CD4-positive, alpha-beta memory T cell (primary cell): Measurements from ENCODE around the gene AHSG. TPM values are rescaled to one million over a fixed set of nuclear protein-coding genes. Genes with fewer than 3 reads are reported as not detected.

Experiments
- CTCF ChIA-PET: fragments of 350-600 bp; sonication (Branson Sonifier 250); formaldehyde crosslinking; loops from one replicate; lab custom pipeline; 2021; ENCODE audit warnings: inconsistent platforms; ENCODE audit not compliant: partially characterized antibody; lab: Charles Lee
- POLR2A ChIA-PET: fragments of 350-600 bp; sonication (Branson Sonifier 250); formaldehyde crosslinking; loops from one replicate; lab custom pipeline; 2021; ENCODE audit not compliant: partially characterized antibody; lab: Charles Lee
- DNase-seq, 5 donors: peaks; one replicate each; pipeline versions ENCODE4 v3.0.0 to v3.0.0-alpha.2; 2020 to 2022; ENCODE audit warnings: mixed read lengths in 1 of 5
- H3K27ac ChIP-seq: one replicate; pipeline ENCODE4 v1.7.0; 2013; ENCODE audit warnings: low read depth, low read length
- H3K27me3 ChIP-seq: 2 replicates; pipeline ENCODE4 v1.7.0; 2013; ENCODE audit warnings: mild to moderate bottlenecking, low read length, moderate library complexity; ENCODE audit not compliant: insufficient read depth
- H3K36me3 ChIP-seq: 2 replicates; pipeline ENCODE4 v1.7.0; 2013; ENCODE audit warnings: mild to moderate bottlenecking, low read length, moderate library complexity; ENCODE audit not compliant: insufficient read depth
- H3K4me1 ChIP-seq: 2 replicates; pipeline ENCODE4 v1.7.0; 2013; ENCODE audit warnings: mild to moderate bottlenecking, low read length, moderate library complexity; ENCODE audit not compliant: insufficient read depth
- H3K4me3 ChIP-seq, 2 donors: one replicate each; pipeline ENCODE4 v1.7.0; 2013; ENCODE audit warnings: low read length in 2 of 2, mild to moderate bottlenecking in 1 of 2
- H3K9me3 ChIP-seq, 2 donors: one replicate each; pipeline ENCODE4 v1.7.0; 2013; ENCODE audit warnings: low read length in 2 of 2, control low read depth in 1 of 2; ENCODE audit not compliant: control insufficient read depth in 1 of 2
- H3K27ac Mint-ChIP-seq, 7 donors: one replicate each; pipeline ENCODE4 v1.8.0; 2020 to 2021; ENCODE audit warnings: mixed read lengths in 7 of 7, mild to moderate bottlenecking in 6 of 7, inconsistent platforms in 3 of 7, moderate library complexity in 3 of 7
- H3K27me3 Mint-ChIP-seq, 2 donors: one replicate each; pipeline ENCODE4 v1.8.0; 2020 to 2021; ENCODE audit warnings: mixed read lengths in 2 of 2
- H3K36me3 Mint-ChIP-seq, 2 donors: one replicate each; pipeline ENCODE4 v1.8.0; 2020 to 2021; ENCODE audit warnings: mixed read lengths in 2 of 2, inconsistent platforms in 1 of 2, mild to moderate bottlenecking in 1 of 2
- H3K4me1 Mint-ChIP-seq, 4 donors: one replicate each; pipeline ENCODE4 v1.8.0; 2020 to 2021; ENCODE audit warnings: mixed read lengths in 4 of 4, mild to moderate bottlenecking in 1 of 4
- H3K4me3 Mint-ChIP-seq, 8 donors: one replicate each; pipeline ENCODE4 v1.8.0; 2020 to 2021; ENCODE audit warnings: mixed read lengths in 8 of 8, mild to moderate bottlenecking in 7 of 8, moderate library complexity in 6 of 8, inconsistent platforms in 3 of 8
- H3K9me3 Mint-ChIP-seq, 8 donors: one replicate each; pipeline ENCODE4 v1.8.0; 2020 to 2021; ENCODE audit warnings: mixed read lengths in 8 of 8, mild to moderate bottlenecking in 5 of 8, inconsistent platforms in 3 of 8, moderate library complexity in 1 of 8
- intact Hi-C: fragments of 100-400 bp; cut with micrococcal nuclease; formaldehyde crosslinking; loops from one replicate; pipeline ENCODE4 v1.15.1; 2023
- polyA plus RNA-seq, 2 donors: library from polyadenylated mRNA; unstranded; fragments of 300-500 nt; fragmentation: Illumina TruSeq; gene quantifications; one replicate each; pipeline ENCODE4 v1.2.3, GENCODE V29; 2021
- total RNA-seq, 2 experiments: library from RNA; stranded (reverse); gene quantifications; one replicate each; pipeline ENCODE4 v1.2.3, GENCODE V29; 2021

AHSG gene
- total and polyA plus RNA-seq, 4 experiments from 2014 or later = not detected

GRCh38 chr3:186570096-186570940 is 42.5 kb upstream of the AHSG start, which contains the start of gene DNAJB11:
Gene DNAJB11 (plus strand): TSS chr3:186570720. CDS start chr3:186570898, 178 bp downstream.
- peak within 1 kb of the TSS; percentile 95 to 99 (median 98) for H3K27ac Mint-ChIP-seq
- H3K4me1 Mint-ChIP-seq = peaks cover 30 to 71% (median 45%) of the 10 kb centered on the region in 4 donors
- H3K9me3 Mint-ChIP-seq = peaks cover 0 to 2% (median 0%) of the 10 kb centered on the region in 8 donors
- peaks cover 7% of the 10 kb centered on the region for H3K36me3 ChIP-seq
- intact Hi-C loops = loop anchor here (1.0 to 2.0 kb wide), 4 partner anchors 20 to 984 kb away; partner anchors contain the start of genes EIF4A2, RFC4 and SENP2
- H3K9me3 ChIP-seq = no peaks in the 10 kb centered on the region
- peak within 1 kb of the TSS; percentile 89 to 100 (median 94) for H3K4me3 Mint-ChIP-seq
- no peaks in the 10 kb centered on the region for H3K27me3 Mint-ChIP-seq
- no peaks in the 10 kb centered on the region for H3K27me3 ChIP-seq
- peaks cover 15 to 44% of the 10 kb centered on the region in 2 donors for H3K36me3 Mint-ChIP-seq
- ChIA-PET CTCF (interaction anchor here (1.0 to 5.2 kb wide), 8 partner anchors 15 to 632 kb away, joined by 3 to 56 read pairs (median 4); partner anchors contain the start of genes EIF4A2 and TRA2B), POLR2A (interaction anchor here (0.6 to 8.5 kb wide), 20 partner anchors 9 to 1069 kb away, joined by 3 to 100 read pairs (median 4); partner anchors contain the start of genes EIF4A2, RPL39L, SENP2 and TRA2B)
- H3K4me3 ChIP-seq = peak within 1 kb of the TSS; percentile 71 to 93
- DNase-seq = peak; percentile 96 to 100 (median 99)
- peaks cover 37% of the 10 kb centered on the region for H3K4me1 ChIP-seq
- H3K27ac ChIP-seq = peak within 1 kb of the TSS; percentile 91

DNA sequence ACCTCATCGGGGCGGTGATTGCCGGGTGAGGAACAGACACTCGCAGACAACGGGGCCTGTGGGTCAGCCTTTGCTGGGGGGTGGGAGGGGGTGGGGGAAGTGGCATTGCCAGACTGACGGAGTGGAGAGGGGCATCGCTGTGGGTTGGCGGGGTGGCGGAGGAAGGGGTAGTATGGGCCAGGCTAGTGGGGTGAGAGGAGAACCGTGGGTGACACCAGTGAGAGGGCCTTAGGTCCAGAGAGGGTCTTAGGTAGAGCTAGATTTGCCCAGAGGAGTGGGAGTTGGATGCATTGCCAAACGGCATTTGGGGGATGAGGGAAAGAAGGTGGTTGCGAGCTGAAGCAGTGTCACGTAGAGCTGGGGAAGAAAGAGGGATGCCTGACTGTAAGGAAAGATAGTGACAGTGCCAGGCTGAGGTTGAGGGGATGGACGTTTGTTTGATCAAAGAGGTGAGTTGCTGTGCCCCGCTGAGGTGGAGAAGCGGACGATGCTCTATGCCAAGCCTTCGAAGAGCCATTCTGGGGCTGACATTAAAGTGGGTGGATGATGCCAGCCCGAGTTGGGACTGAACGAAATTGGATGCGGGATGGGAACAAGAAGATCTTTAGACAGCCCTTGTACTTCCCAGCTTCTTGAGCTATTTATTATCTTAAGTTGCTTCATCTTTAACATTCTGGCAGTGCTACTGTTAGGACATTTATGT is 41.8 kb upstream of the AHSG start:
- peaks cover 0 to 2% (median 0%) of the 10 kb centered on the region in 8 donors for H3K9me3 Mint-ChIP-seq
- H3K36me3 Mint-ChIP-seq = peaks cover 22 to 52% of the 10 kb centered on the region in 2 donors
- no peak for DNase-seq
- peaks cover 35% of the 10 kb centered on the region for H3K4me1 ChIP-seq
- H3K36me3 ChIP-seq = peaks cover 15% of the 10 kb centered on the region
- H3K27me3 ChIP-seq = no peaks in the 10 kb centered on the region
- no peaks in the 10 kb centered on the region for H3K27me3 Mint-ChIP-seq
- intact Hi-C loops = loop anchor here (1.0 to 2.0 kb wide), 4 partner anchors 20 to 985 kb away; partner anchors contain the start of genes EIF4A2, RFC4 and SENP2
- POLR2A ChIA-PET = interaction anchor here (0.7 to 8.5 kb wide), 12 partner anchors 19 to 985 kb away, joined by 3 to 100 read pairs (median 5); partner anchors contain the start of genes EIF4A2, SENP2 and TRA2B
- peak overlapping the region; percentile 91 for H3K27ac ChIP-seq
- H3K4me3 ChIP-seq = peak overlapping the region; percentile 64 to 93
- CTCF ChIA-PET = interaction anchor here (0.9 to 5.2 kb wide), 9 partner anchors 14 to 633 kb away, joined by 3 to 56 read pairs (median 4); partner anchors contain the start of genes EIF4A2 and TRA2B
- H3K27ac Mint-ChIP-seq = peak overlapping the region; percentile 89 to 99 (median 97)
- peak overlapping the region; percentile 89 to 100 (median 94) for H3K4me3 Mint-ChIP-seq
- H3K9me3 ChIP-seq = no peaks in the 10 kb centered on the region
- H3K4me1 Mint-ChIP-seq = peaks cover 30 to 71% (median 44%) of the 10 kb centered on the region in 4 donors

DNA sequence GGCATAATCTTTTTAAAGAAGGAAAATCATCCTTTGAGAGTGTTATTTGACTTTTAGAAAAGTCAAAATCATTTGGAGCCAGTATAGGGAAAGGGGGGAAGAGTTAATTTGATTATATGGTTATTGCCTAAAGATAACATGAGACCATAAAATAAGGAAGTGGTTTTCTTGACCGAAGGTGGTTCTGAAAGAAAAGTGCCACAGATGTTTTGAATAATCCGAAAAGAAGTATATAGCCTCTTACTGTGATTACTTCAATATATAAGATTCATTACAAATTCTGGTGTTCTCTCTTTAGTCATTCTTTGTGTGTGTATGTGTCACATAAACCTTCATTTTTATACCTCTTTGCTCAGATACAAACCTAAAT is 41.2 kb upstream of the AHSG start:
- Histone ChIP-seq H3K4me3 (peak overlapping the region in 1 of 2 donors; percentile 93), H3K27ac (peak overlapping the region; percentile 91), H3K9me3 (no peaks in the 10 kb centered on the region), H3K27me3 (no peaks in the 10 kb centered on the region), H3K4me1 (peaks cover 30% of the 10 kb centered on the region), H3K36me3 (peaks cover 20% of the 10 kb centered on the region)
- ChIA-PET CTCF (interaction anchor here (0.9 to 5.2 kb wide), 4 partner anchors 31 to 634 kb away, joined by 3 to 56 read pairs (median 6); partner anchors contain the start of gene TRA2B), POLR2A (interaction anchor here (1.4 to 8.5 kb wide), 3 partner anchors 19 to 214 kb away, joined by 4 to 100 read pairs (median 5); partner anchors contain the start of gene EIF4A2)
- Mint-ChIP-seq H3K4me3 (peak overlapping the region; percentile 89 to 100 (median 94)), H3K9me3 (peaks cover 0 to 2% (median 0%) of the 10 kb centered on the region in 8 donors), H3K4me1 (peaks cover 25 to 65% (median 39%) of the 10 kb centered on the region in 4 donors), H3K27ac (peak overlapping the region; percentile 88 to 99 (median 97)), H3K36me3 (peaks cover 26 to 54% of the 10 kb centered on the region in 2 donors), H3K27me3 (no peaks in the 10 kb centered on the region)
- intact Hi-C loops = loop anchor here (2.0 kb wide), 1 partner anchor 19 kb away; no protein-coding TSS in a partner anchor
- no peak for DNase-seq

DNA sequence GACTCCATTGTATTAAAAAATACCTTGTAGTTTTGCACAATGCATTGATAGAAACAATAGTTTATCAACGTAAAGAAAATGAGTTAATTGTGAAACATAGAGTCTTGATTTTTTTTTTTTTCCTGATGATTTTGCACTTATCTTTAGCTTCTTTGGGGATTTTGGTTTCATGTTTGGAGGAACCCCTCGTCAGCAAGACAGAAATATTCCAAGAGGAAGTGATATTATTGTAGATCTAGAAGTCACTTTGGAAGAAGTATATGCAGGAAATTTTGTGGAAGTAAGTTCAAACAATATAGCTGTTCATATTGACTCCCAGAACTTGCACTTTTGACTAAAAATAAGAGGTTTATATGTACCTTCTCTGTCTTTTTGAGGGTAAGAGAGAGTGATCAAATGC is 35.3 kb upstream of the AHSG start:
- Mint-ChIP-seq H3K4me3 (no peak overlapping the region), H3K9me3 (no peaks in the 10 kb centered on the region), H3K4me1 (peaks cover 0 to 20% (median 6%) of the 10 kb centered on the region in 4 donors), H3K27me3 (no peaks in the 10 kb centered on the region), H3K36me3 (peaks cover 57 to 82% of the 10 kb centered on the region in 2 donors), H3K27ac (no peak overlapping the region)
- peaks cover 55% of the 10 kb centered on the region for H3K36me3 ChIP-seq
- H3K4me3 ChIP-seq = no peak overlapping the region
- H3K27me3 ChIP-seq = no peaks in the 10 kb centered on the region
- no peaks in the 10 kb centered on the region for H3K4me1 ChIP-seq
- intact Hi-C loops = no loop called here
- H3K9me3 ChIP-seq = no peaks in the 10 kb centered on the region
- CTCF ChIA-PET = interaction anchor here (1.2 to 1.7 kb wide), 3 partner anchors 37 to 244 kb away, joined by 3 to 9 read pairs (median 5); no protein-coding TSS in a partner anchor
- no peak overlapping the region for H3K27ac ChIP-seq
- POLR2A ChIA-PET = no interaction called here
- no peak for DNase-seq

GRCh38 chr3:186580785-186581184 is 32.1 kb upstream of the AHSG start:
- Histone ChIP-seq H3K27me3 (no peaks in the 10 kb centered on the region), H3K36me3 (peaks cover 70% of the 10 kb centered on the region), H3K9me3 (no peaks in the 10 kb centered on the region), H3K27ac (no peak overlapping the region), H3K4me3 (no peak overlapping the region), H3K4me1 (no peaks in the 10 kb centered on the region)
- Mint-ChIP-seq H3K27me3 (no peaks in the 10 kb centered on the region), H3K9me3 (no peaks in the 10 kb centered on the region), H3K27ac (peak overlapping the region in 1 of 7 donors; percentile 69), H3K4me1 (peaks cover 0 to 5% (median 0%) of the 10 kb centered on the region in 4 donors), H3K36me3 (peaks cover 62 to 86% of the 10 kb centered on the region in 2 donors), H3K4me3 (no peak overlapping the region)
- CTCF ChIA-PET = interaction anchor here (0.6 to 3.5 kb wide), 3 partner anchors 9 to 36 kb away, joined by 3 to 14 read pairs (median 3); no protein-coding TSS in a partner anchor
- intact Hi-C loops = no loop called here
- POLR2A ChIA-PET = interaction anchor here (2.0 kb wide), 1 partner anchor 11 kb away, joined by 4 read pairs; the partner anchor contains the start of gene DNAJB11
- DNase-seq = no peak

- peaks cover 53 to 80% of the 10 kb centered on the region in 2 donors for H3K36me3 Mint-ChIP-seq
- intact Hi-C loops = no loop called here
- CTCF ChIA-PET = interaction anchor here (1.1 to 24.2 kb wide), 2 partner anchors 9 to 31 kb away, joined by 5 to 255 read pairs; partner anchors contain the start of gene AHSG
Measured at GRCh38 chr3:186582541-186582940, 30.3 kb upstream of the AHSG start.

More at GRCh38 chr3:186582541-186582940, 30.3 kb upstream of the AHSG start:
- H3K4me1 ChIP-seq = no peaks in the 10 kb centered on the region
- no peaks in the 10 kb centered on the region for H3K9me3 ChIP-seq
- no peaks in the 10 kb centered on the region for H3K9me3 Mint-ChIP-seq
- no peak overlapping the region for H3K27ac Mint-ChIP-seq
- no peak overlapping the region for H3K4me3 Mint-ChIP-seq
- no peak for DNase-seq
- no peak overlapping the region for H3K27ac ChIP-seq
- POLR2A ChIA-PET = no interaction called here
- peaks cover 59% of the 10 kb centered on the region for H3K36me3 ChIP-seq
- no peaks in the 10 kb centered on the region for H3K27me3 ChIP-seq
- no peaks in the 10 kb centered on the region for H3K27me3 Mint-ChIP-seq
- H3K4me1 Mint-ChIP-seq = peaks cover 0 to 5% (median 0%) of the 10 kb centered on the region in 4 donors
- no peak overlapping the region for H3K4me3 ChIP-seq
